Activated CD8-positive, alpha-beta T cell treated with anti-CD3 and anti-CD28 coated beads for 36 hours (primary cell): Measurements from ENCODE around the gene MANEA. TPM values are rescaled to one million over a fixed set of nuclear protein-coding genes. Genes with fewer than 3 reads are reported as not detected.

Source experiments
- ATAC-seq: fragments of 200-7000 bp; cut with Tn5 transposase; one replicate; pipeline ENCODE4 v1.10.0; 2021; ENCODE audit warnings: mild to moderate bottlenecking, moderate library complexity
- CTCF ChIA-PET: fragments of 350-600 bp; sonication (Branson Sonifier 250); formaldehyde crosslinking; loops from one replicate; lab custom pipeline; 2021; ENCODE audit warnings: antibody characterized with exemption; lab: Charles Lee
- POLR2A ChIA-PET: fragments of 350-600 bp; sonication (Branson Sonifier 250); formaldehyde crosslinking; loops from one replicate; lab custom pipeline; 2021; ENCODE audit warnings: antibody characterized with exemption; lab: Charles Lee
- DNase-seq: peaks from one replicate; pipeline ENCODE4 v3.0.0-alpha.2; 2020
- H3K27ac Mint-ChIP-seq: one replicate; pipeline ENCODE4 v1.8.0; 2021; ENCODE audit warnings: mild to moderate bottlenecking, mixed read lengths
- H3K27me3 Mint-ChIP-seq: one replicate; pipeline ENCODE4 v1.8.0; 2021; ENCODE audit warnings: mixed read lengths
- H3K36me3 Mint-ChIP-seq: one replicate; pipeline ENCODE4 v1.8.0; 2021; ENCODE audit warnings: low read depth, mixed read lengths
- H3K4me1 Mint-ChIP-seq: one replicate; pipeline ENCODE4 v1.8.0; 2021; ENCODE audit warnings: low read depth, mixed read lengths
- H3K4me3 Mint-ChIP-seq: one replicate; pipeline ENCODE4 v1.8.0; 2021; ENCODE audit warnings: mild to moderate bottlenecking, moderate library complexity, mixed read lengths
- H3K9me3 Mint-ChIP-seq: one replicate; pipeline ENCODE4 v1.8.0; 2021; ENCODE audit warnings: mixed read lengths
- intact Hi-C: fragments of 100-400 bp; cut with micrococcal nuclease; formaldehyde crosslinking; loops from one replicate; pipeline ENCODE4 v1.10.0; 2022
- total RNA-seq, 2 experiments: library from RNA; stranded (reverse); gene quantifications; one replicate each; pipeline ENCODE4 v1.2.3, GENCODE V29; 2021
- TF ChIP-seq, protein P1 (sequence below): fragments of 200-600 bp; IDR thresholded peaks from one replicate; pipeline ENCODE4 v1.8.0; 2022; ENCODE audit warnings: antibody characterized with exemption, mild to moderate bottlenecking

The MANEA gene
- total RNA-seq, 2 experiments from 2014 or later = 15.6 to 16.1 TPM

DNA sequence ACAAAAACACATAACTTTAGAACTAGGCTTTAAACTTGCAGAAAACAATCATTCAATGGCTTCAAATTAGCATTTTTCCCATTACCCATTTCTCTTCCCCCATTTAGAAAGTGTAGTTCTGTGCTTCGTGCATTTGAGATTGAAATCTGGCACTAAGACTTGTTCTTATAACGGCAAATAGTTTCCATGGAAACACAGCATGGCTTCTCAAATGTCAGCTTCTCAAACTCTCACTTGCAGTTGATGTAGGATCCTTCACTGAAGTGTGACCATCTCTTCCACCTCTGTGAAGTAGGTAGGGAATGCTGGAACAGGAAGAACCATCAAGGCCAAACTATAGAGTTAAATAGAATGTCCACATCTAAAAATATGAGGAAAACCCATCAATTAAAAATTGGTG, 52.2 kb downstream of the MANEA start:
- ChIA-PET CTCF (no interaction called here), POLR2A (no interaction called here)
- Mint-ChIP-seq H3K9me3 (peaks cover 9% of the 10 kb centered on the region), H3K4me3 (no peak overlapping the region), H3K4me1 (no peaks in the 10 kb centered on the region), H3K27me3 (peaks cover 3% of the 10 kb centered on the region), H3K27ac (no peak overlapping the region), H3K36me3 (no peaks in the 10 kb centered on the region)
- DNase-seq = no peak
- no peak for ATAC-seq
- TF ChIP-seq, protein P1, sequence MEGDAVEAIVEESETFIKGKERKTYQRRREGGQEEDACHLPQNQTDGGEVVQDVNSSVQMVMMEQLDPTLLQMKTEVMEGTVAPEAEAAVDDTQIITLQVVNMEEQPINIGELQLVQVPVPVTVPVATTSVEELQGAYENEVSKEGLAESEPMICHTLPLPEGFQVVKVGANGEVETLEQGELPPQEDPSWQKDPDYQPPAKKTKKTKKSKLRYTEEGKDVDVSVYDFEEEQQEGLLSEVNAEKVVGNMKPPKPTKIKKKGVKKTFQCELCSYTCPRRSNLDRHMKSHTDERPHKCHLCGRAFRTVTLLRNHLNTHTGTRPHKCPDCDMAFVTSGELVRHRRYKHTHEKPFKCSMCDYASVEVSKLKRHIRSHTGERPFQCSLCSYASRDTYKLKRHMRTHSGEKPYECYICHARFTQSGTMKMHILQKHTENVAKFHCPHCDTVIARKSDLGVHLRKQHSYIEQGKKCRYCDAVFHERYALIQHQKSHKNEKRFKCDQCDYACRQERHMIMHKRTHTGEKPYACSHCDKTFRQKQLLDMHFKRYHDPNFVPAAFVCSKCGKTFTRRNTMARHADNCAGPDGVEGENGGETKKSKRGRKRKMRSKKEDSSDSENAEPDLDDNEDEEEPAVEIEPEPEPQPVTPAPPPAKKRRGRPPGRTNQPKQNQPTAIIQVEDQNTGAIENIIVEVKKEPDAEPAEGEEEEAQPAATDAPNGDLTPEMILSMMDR = no peak
- intact Hi-C loops = no loop called here

DNA sequence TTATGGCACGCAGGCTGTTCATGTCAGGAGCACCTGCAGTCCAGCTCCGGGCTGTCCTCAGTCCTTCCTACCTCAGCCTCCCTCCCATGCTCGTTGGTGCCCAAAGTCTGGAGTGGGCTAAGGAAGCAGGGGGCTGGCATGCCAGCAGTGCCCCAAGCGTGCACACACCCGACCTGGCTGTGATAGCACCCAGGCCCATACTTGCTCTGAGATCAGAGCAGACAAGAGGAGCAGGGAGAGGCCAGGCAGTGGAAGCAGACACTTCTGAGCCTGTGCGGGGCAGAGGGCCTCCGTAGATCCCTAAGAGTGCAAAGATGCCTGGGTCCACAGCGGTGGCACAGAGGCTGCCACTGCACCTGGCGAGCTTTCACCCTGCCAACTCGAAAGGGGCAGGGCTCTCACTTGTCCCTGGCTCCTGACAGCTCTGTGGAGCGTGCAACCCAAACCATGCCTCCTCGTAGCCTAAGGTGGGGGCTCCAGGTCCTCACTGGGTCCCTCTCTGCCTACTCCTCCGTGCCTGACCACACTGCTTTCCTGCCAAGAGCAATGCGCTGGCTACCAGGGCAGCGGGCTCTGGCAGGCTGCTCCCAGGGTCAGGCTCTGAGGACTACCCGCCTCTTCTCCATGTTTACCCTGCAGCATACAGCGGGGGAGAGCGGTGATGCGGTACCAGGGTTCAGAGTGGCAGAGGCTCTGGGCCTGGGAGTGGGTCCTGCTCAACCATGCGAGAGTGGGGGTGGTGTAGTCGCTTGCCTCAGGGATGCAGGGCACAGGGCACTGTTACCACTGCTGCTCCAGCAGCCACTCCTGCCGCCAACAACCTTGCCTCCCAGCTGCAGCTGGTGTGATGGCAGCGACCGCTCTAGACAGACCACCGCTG, 59.5 kb downstream of the MANEA start:
- H3K27ac Mint-ChIP-seq = no peak overlapping the region
- H3K4me3 Mint-ChIP-seq = no peak overlapping the region
- ChIA-PET POLR2A (no interaction called here), CTCF (no interaction called here)
- no peaks in the 10 kb centered on the region for H3K36me3 Mint-ChIP-seq
- DNase-seq (no peak), ATAC-seq (no peak)
- no peaks in the 10 kb centered on the region for H3K4me1 Mint-ChIP-seq
- peaks cover 5% of the 10 kb centered on the region for H3K9me3 Mint-ChIP-seq
- TF ChIP-seq, protein P1 = no peak
- intact Hi-C loops = no loop called here
- H3K27me3 Mint-ChIP-seq = peaks cover 2% of the 10 kb centered on the region

DNA sequence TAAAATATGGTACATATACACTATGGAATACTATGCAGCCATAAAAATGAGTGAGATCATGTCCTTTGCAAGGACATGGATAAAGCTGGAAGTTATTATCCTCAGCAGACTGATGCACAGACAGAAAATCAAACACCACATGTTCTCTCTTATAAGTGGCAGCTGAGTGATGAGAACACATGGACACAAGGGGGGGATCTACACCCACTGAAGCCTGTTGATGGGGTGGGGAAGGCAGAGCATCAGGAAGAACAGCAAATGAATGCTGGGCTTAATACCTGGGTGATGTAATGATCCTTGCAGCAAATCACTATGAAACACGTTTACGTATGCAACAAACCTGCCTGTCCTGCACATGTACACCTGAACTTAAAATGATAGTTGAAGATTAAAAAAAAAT, 71.3 kb downstream of the MANEA start:
- TF ChIP-seq, protein P1 = no peak
- ATAC-seq (no peak), DNase-seq (no peak)
- Mint-ChIP-seq H3K4me3 (no peak overlapping the region), H3K36me3 (no peaks in the 10 kb centered on the region), H3K27ac (no peak overlapping the region), H3K9me3 (peaks cover 3% of the 10 kb centered on the region), H3K27me3 (peaks cover 7% of the 10 kb centered on the region), H3K4me1 (no peaks in the 10 kb centered on the region)
- CTCF ChIA-PET = no interaction called here
- intact Hi-C loops = no loop called here
- POLR2A ChIA-PET = no interaction called here

DNA sequence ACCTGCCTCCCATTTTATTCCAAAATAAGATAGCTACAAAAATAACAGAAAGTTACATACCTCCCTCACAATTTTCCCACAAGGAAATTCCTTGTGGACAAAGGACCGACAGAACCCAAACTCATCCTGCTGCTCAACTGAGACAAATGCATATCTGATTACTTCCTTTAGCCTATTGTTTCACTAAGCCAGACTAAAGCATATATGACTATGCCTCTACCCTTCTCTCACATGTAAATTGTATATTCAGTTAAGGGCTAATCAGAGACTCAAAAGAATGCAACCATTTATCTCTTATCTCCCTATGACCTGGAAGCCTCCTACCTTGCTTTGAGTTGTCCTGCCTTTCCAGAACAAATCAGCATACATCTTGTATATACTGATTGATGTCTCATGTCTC, 72.1 kb downstream of the MANEA start:
- intact Hi-C loops = no loop called here
- H3K27me3 Mint-ChIP-seq = peaks cover 2% of the 10 kb centered on the region
- POLR2A ChIA-PET = no interaction called here
- CTCF ChIA-PET = no interaction called here
- DNase-seq = no peak
- H3K36me3 Mint-ChIP-seq = no peaks in the 10 kb centered on the region
- no peak overlapping the region for H3K4me3 Mint-ChIP-seq
- H3K27ac Mint-ChIP-seq = no peak overlapping the region
- ATAC-seq = no peak
- TF ChIP-seq, protein P1 = no peak
- H3K9me3 Mint-ChIP-seq = peaks cover 3% of the 10 kb centered on the region
- H3K4me1 Mint-ChIP-seq = no peaks in the 10 kb centered on the region

DNA sequence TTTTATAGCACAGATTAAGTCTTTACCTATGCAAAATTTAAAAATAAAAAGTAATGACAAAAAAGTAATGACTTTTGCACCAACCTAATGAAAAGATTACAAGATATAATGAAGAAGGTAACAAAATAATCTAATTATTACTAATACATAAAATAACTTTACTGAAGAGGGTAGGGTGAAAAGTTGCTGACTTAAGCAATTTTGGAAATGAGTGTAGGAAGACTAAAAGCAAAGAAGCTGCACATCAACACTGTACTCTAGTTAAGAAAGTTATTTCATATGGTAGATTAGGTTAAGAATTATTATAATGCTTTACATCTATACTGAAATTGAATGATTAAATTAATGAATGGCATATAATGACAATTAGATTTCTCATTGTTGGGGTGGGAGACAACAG, 76.8 kb downstream of the MANEA start:
- Mint-ChIP-seq H3K36me3 (no peaks in the 10 kb centered on the region), H3K27ac (no peak overlapping the region), H3K4me1 (no peaks in the 10 kb centered on the region), H3K9me3 (peaks cover 3% of the 10 kb centered on the region), H3K27me3 (peaks cover 2% of the 10 kb centered on the region), H3K4me3 (no peak overlapping the region)
- ATAC-seq (no peak), DNase-seq (no peak)
- ChIA-PET POLR2A (no interaction called here), CTCF (no interaction called here)
- TF ChIP-seq, protein P1 = no peak
- intact Hi-C loops = no loop called here
